ENCODE measurements around the gene ASB4.

DNA sequence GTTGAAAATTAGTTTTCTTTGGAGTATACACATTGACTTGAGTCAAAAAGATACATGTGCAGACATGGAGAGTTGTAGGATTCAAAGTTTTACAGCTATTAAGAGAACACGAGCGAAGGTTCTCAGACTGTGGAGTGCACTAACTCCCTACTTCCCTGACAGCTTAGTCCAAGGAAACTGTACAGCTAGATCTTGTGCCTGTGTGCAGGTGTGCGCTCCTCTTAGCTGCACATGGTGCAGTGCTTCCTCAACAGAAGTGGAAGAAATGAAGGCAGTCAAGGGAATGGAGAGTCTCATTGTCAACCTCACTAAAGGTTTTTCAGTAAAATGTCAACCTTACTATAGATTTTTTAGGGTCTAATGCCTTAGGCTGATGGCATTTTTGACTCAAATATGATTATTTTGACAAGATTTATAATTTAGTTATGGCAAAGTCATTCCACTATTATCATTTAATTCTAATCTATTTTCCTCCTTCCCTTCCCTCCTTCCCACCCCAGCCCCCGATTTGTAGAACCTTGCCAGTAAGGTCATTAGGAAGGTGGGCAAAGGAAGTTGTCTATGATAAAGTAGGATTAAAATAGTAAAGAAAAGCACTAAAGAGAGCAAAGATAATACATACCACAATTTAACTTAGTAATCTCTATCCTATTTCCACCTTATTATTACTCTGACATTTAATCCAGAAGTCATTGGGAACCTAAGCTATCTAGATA is 97.0 kb downstream of the ASB4 start:
- no peak for TF ChIP-seq POLR2A (IDR thresholded peaks at IDR 0.05)
- TF ChIP-seq, protein P1, sequence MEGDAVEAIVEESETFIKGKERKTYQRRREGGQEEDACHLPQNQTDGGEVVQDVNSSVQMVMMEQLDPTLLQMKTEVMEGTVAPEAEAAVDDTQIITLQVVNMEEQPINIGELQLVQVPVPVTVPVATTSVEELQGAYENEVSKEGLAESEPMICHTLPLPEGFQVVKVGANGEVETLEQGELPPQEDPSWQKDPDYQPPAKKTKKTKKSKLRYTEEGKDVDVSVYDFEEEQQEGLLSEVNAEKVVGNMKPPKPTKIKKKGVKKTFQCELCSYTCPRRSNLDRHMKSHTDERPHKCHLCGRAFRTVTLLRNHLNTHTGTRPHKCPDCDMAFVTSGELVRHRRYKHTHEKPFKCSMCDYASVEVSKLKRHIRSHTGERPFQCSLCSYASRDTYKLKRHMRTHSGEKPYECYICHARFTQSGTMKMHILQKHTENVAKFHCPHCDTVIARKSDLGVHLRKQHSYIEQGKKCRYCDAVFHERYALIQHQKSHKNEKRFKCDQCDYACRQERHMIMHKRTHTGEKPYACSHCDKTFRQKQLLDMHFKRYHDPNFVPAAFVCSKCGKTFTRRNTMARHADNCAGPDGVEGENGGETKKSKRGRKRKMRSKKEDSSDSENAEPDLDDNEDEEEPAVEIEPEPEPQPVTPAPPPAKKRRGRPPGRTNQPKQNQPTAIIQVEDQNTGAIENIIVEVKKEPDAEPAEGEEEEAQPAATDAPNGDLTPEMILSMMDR (IDR thresholded peaks at IDR 0.05), result no peak

Data from tibial nerve (tissue), 3 donors.